Measurements from ENCODE around the gene RBBP8NL. TPM values are rescaled to one million over a fixed set of nuclear protein-coding genes. Genes with fewer than 3 reads are reported as not detected.

Gene RBBP8NL
- total and polyA plus RNA-seq, 9 of the 15 experiments (the other 6 are each of a cell fraction or from before 2014, with no cell fraction given): not detected

DNA sequence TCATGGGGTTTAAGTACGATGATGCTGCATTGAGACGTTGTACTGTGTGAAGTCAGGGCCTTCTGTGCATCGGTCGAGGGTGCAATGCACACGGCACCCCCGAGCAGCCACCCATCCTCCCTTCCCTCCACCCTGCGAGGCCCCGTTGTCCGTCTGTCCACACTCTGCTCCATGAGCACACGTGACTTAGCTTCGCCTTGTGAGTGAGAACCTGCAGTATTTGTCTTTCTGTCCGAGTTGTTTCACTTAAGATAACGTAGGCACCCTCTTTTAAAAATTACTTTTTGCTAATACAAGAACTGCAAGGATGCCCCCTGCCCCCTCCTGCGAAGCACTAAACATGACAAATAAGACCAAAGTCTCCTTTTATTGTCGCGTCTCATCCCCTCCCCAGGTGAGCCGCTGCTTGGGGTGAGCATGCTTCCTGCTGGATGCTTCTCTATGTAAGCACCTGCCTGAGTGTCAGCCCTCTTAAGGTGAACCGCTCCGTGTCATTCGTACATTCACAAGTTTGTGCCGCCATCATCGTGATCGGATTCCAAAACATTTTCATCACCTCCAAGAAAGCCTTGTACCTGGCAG lies 3.6 kb upstream of the RBBP8NL start (continued):
- TF ChIP-seq, protein P1, sequence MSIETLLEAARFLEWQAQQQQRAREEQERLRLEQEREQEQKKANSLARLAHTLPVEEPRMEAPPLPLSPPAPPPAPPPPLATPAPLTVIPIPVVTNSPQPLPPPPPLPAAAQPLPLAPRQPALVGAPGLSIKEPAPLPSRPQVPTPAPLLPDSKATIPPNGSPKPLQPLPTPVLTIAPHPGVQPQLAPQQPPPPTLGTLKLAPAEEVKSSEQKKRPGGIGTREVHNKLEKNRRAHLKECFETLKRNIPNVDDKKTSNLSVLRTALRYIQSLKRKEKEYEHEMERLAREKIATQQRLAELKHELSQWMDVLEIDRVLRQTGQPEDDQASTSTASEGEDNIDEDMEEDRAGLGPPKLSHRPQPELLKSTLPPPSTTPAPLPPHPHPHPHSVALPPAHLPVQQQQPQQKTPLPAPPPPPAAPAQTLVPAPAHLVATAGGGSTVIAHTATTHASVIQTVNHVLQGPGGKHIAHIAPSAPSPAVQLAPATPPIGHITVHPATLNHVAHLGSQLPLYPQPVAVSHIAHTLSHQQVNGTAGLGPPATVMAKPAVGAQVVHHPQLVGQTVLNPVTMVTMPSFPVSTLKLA (conservative IDR thresholded peaks at IDR 0.05): no peak
- TF ChIP-seq, protein P2, sequence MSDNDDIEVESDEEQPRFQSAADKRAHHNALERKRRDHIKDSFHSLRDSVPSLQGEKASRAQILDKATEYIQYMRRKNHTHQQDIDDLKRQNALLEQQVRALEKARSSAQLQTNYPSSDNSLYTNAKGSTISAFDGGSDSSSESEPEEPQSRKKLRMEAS (CRISPR knock-in tag; IDR thresholded peaks at IDR 0.05): 0 out of 2 replicates have a peak, but pooled peaks have one; percentile 29
- TF ChIP-seq ETV5 (CRISPR knock-in tag; IDR thresholded peaks at IDR 0.05; ENCODE audit: low read depth): no peak
- TF ChIP-seq, protein P3, sequence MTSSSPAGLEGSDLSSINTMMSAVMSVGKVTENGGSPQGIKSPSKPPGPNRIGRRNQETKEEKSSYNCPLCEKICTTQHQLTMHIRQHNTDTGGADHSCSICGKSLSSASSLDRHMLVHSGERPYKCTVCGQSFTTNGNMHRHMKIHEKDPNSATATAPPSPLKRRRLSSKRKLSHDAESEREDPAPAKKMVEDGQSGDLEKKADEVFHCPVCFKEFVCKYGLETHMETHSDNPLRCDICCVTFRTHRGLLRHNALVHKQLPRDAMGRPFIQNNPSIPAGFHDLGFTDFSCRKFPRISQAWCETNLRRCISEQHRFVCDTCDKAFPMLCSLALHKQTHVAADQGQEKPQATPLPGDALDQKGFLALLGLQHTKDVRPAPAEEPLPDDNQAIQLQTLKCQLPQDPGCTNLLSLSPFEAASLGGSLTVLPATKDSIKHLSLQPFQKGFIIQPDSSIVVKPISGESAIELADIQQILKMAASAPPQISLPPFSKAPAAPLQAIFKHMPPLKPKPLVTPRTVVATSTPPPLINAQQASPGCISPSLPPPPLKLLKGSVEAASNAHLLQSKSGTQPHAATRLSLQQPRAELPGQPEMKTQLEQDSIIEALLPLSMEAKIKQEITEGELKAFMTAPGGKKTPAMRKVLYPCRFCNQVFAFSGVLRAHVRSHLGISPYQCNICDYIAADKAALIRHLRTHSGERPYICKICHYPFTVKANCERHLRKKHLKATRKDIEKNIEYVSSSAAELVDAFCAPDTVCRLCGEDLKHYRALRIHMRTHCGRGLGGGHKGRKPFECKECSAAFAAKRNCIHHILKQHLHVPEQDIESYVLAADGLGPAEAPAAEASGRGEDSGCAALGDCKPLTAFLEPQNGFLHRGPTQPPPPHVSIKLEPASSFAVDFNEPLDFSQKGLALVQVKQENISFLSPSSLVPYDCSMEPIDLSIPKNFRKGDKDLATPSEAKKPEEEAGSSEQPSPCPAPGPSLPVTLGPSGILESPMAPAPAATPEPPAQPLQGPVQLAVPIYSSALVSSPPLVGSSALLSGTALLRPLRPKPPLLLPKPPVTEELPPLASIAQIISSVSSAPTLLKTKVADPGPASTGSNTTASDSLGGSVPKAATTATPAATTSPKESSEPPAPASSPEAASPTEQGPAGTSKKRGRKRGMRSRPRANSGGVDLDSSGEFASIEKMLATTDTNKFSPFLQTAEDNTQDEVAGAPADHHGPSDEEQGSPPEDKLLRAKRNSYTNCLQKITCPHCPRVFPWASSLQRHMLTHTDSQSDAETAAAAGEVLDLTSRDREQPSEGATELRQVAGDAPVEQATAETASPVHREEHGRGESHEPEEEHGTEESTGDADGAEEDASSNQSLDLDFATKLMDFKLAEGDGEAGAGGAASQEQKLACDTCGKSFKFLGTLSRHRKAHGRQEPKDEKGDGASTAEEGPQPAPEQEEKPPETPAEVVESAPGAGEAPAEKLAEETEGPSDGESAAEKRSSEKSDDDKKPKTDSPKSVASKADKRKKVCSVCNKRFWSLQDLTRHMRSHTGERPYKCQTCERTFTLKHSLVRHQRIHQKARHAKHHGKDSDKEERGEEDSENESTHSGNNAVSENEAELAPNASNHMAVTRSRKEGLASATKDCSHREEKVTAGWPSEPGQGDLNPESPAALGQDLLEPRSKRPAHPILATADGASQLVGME (CRISPR knock-in tag; IDR thresholded peaks at IDR 0.05): no peak
- TF ChIP-seq MYNN (IDR thresholded peaks at IDR 0.05): no peak
- TF ChIP-seq MYNN (CRISPR knock-in tag; IDR thresholded peaks at IDR 0.05): no peak
- no peak for TF ChIP-seq NCOA1 (IDR thresholded peaks at IDR 0.05; ENCODE audit: low read depth)
- TF ChIP-seq KLF13 (tag; IDR thresholded peaks at IDR 0.05; ENCODE audit: borderline replicate concordance, low read depth): no peak
- TF ChIP-seq MEIS2 (IDR thresholded peaks at IDR 0.05; ENCODE audit: partially characterized antibody): peak; percentile 22
- no peak for TF ChIP-seq TAF1 (IDR thresholded peaks at IDR 0.05; ENCODE audit: control insufficient read depth, extremely low read depth, insufficient read depth, low read length, severe bottlenecking)
- TF ChIP-seq RAD51 (IDR thresholded peaks at IDR 0.05; ENCODE audit: borderline replicate concordance, low read depth): peak; percentile 57; the same call in 1 of the 2 replicates
- TF ChIP-seq, protein P4, sequence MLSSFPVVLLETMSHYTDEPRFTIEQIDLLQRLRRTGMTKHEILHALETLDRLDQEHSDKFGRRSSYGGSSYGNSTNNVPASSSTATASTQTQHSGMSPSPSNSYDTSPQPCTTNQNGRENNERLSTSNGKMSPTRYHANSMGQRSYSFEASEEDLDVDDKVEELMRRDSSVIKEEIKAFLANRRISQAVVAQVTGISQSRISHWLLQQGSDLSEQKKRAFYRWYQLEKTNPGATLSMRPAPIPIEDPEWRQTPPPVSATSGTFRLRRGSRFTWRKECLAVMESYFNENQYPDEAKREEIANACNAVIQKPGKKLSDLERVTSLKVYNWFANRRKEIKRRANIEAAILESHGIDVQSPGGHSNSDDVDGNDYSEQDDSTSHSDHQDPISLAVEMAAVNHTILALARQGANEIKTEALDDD (IDR thresholded peaks at IDR 0.05): no peak
- TF ChIP-seq HIVEP1 (CRISPR knock-in tag; IDR thresholded peaks at IDR 0.05): no peak
- no peak for TF ChIP-seq ZNF79 (CRISPR knock-in tag; IDR thresholded peaks at IDR 0.05; ENCODE audit: low read depth)
- no peak for TF ChIP-seq MEF2A (IDR thresholded peaks at IDR 0.05; ENCODE audit: control insufficient read depth, low read depth, low read length)
- TF ChIP-seq, protein P5, sequence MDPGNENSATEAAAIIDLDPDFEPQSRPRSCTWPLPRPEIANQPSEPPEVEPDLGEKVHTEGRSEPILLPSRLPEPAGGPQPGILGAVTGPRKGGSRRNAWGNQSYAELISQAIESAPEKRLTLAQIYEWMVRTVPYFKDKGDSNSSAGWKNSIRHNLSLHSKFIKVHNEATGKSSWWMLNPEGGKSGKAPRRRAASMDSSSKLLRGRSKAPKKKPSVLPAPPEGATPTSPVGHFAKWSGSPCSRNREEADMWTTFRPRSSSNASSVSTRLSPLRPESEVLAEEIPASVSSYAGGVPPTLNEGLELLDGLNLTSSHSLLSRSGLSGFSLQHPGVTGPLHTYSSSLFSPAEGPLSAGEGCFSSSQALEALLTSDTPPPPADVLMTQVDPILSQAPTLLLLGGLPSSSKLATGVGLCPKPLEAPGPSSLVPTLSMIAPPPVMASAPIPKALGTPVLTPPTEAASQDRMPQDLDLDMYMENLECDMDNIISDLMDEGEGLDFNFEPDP (CRISPR knock-in tag; IDR thresholded peaks at IDR 0.05): no peak
- no peak for TF ChIP-seq DACH1 (IDR thresholded peaks at IDR 0.05; ENCODE audit: partially characterized antibody)

Data from K562 (cell line).